ENCODE data around the gene DAND5. TPM values are rescaled to one million over a fixed set of nuclear protein-coding genes. Genes with fewer than 3 reads are reported as not detected.

Gene DAND5
- total and polyA plus RNA-seq, 2 of the 13 experiments (the other 11 are each of a cell fraction or from before 2014, with no cell fraction given), result 0.04 TPM; not detected in 1

DNA sequence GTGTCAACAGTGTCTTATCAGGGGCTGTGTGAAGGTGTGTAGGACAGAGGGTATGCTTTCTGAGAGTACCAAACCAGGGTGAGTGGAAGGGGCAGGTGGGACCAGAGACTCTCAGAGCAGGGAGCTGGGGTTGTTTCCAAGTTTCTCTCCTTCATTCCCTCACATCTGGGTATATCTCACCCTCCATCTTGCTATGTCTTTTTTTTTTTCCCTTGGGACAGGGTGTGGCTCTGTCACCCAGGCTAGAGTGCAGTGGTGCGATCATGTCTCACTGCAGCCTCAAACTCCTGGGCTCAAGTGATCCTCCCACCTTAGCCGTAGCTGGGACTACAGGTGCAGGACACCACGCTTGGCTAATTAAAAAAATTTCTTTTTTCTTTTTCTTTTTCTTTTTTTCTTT, 10.6 kb downstream of the DAND5 start:
- Histone ChIP-seq H4K20me1 (ENCODE audit: insufficient read depth, low read length) (no peaks in the 10 kb centered on the region), H2AFZ (ENCODE audit: low read length) (no peak overlapping the region), H3K79me2 (ENCODE audit: insufficient read depth, low read length) (no peaks in the 10 kb centered on the region), H3K9me3 (ENCODE audit: low read length) (no peaks in the 10 kb centered on the region), H3K36me3 (replicated peaks in 1 of 2; ENCODE audit: control insufficient read depth in 1 of 2, insufficient read depth in 2 of 2, low read length in 2 of 2) (no peaks in the 10 kb centered on the region), H3K4me3 (replicated peaks in 1 of 3; ENCODE audit: insufficient read depth in 1 of 3, low read depth in 2 of 3, low read length in 3 of 3) (no peak overlapping the region), H3K9ac (ENCODE audit: insufficient read depth, low read depth, low read length) (no peak overlapping the region), H3K27me3 (ENCODE audit: control insufficient read depth in 1 of 2, insufficient read depth in 2 of 2, low read length in 2 of 2) (peaks cover 0 to 5% of the 10 kb centered on the region in 2 experiments; a peak in 1 of 5 replicates), H3K4me1 (ENCODE audit: insufficient read depth, low read length) (peaks cover 35% of the 10 kb centered on the region), H3K4me2 (ENCODE audit: low read depth, low read length) (no peak overlapping the region), H3K27ac (ENCODE audit: extremely low read length, insufficient read depth, low read length) (no peak overlapping the region)
- POLR2A ChIA-PET, result interaction anchor here (1.3 kb wide), 1 partner anchor 81 kb away, joined by 3 read pairs; no protein-coding TSS in a partner anchor
- BruUV-seq (replicated peaks), result no TSS peak
- intact Hi-C loops (cut with micrococcal nuclease; ENCODE audit: unreplicated experiment), result no loop called here
- CTCF ChIA-PET (ENCODE audit: low intra/inter-chr PET ratio, low total read pairs), result no interaction called here
- no peak for FAIRE-seq
- no peak for TF ChIP-seq GPN1 (CRISPR knock-in tag; IDR thresholded peaks at IDR 0.05; ENCODE audit: borderline replicate concordance)
- in situ Hi-C loops (cut with HindIII; ENCODE audit: extremely low pct_ligation_motif_present, low pct_unique_long_range_greater_than_20kb), result loop anchor here (5.0 to 10.0 kb wide), 2 partner anchors 112 to 285 kb away; no protein-coding TSS in a partner anchor
- ATAC-seq, result no peak
- DNase-seq (ENCODE audit: low spot score), result no peak
- WGBS (ENCODE audit: low lambda C conversion rate), result 71% methylated on average over 3 of the region's 3 CpGs

GRCh38 chr19:12982648-12983047, 13.3 kb downstream of the DAND5 start:
- no peak for FAIRE-seq
- no peak for ATAC-seq
- ChIA-PET POLR2A (interaction anchor here (2.2 kb wide), 1 partner anchor 78 kb away, joined by 7 read pairs; no protein-coding TSS in a partner anchor), CTCF (ENCODE audit: low intra/inter-chr PET ratio, low total read pairs) (interaction anchor here (2.4 to 3.8 kb wide), 2 partner anchors 79 to 111 kb away, joined by 11 to 29 read pairs; no protein-coding TSS in a partner anchor)
- no peak overlapping the region for H3K9ac ChIP-seq (ENCODE audit: insufficient read depth, low read depth, low read length)
- no peak overlapping the region for H3K27ac ChIP-seq (ENCODE audit: extremely low read length, insufficient read depth, low read length)
- 77% methylated on average over 6 of the region's 6 CpGs for WGBS (ENCODE audit: low lambda C conversion rate)
- no peaks in the 10 kb centered on the region for H4K20me1 ChIP-seq (ENCODE audit: insufficient read depth, low read length)
- peak overlapping the region; percentile 67 for H3K4me2 ChIP-seq (ENCODE audit: low read depth, low read length)
- DNase-seq (ENCODE audit: low spot score), result no peak
- intact Hi-C loops (cut with micrococcal nuclease; ENCODE audit: unreplicated experiment), result no loop called here
- in situ Hi-C loops (cut with HindIII; ENCODE audit: extremely low pct_ligation_motif_present, low pct_unique_long_range_greater_than_20kb), result no loop called here
- peaks cover 0 to 5% of the 10 kb centered on the region in 2 experiments; a peak in 1 of 5 replicates for H3K27me3 ChIP-seq (ENCODE audit: control insufficient read depth in 1 of 2, insufficient read depth in 2 of 2, low read length in 2 of 2)
- no TSS peak for BruUV-seq (replicated peaks)
- no peak overlapping the region for H2AFZ ChIP-seq (ENCODE audit: low read length)
- no peak overlapping the region for H3K4me3 ChIP-seq (replicated peaks in 1 of 3; ENCODE audit: insufficient read depth in 1 of 3, low read depth in 2 of 3, low read length in 3 of 3)
- H3K4me1 ChIP-seq (ENCODE audit: insufficient read depth, low read length), result peaks cover 55% of the 10 kb centered on the region
- H3K79me2 ChIP-seq (ENCODE audit: insufficient read depth, low read length), result no peaks in the 10 kb centered on the region
- no peaks in the 10 kb centered on the region for H3K9me3 ChIP-seq (ENCODE audit: low read length)
- H3K36me3 ChIP-seq (replicated peaks in 1 of 2; ENCODE audit: control insufficient read depth in 1 of 2, insufficient read depth in 2 of 2, low read length in 2 of 2), result no peaks in the 10 kb centered on the region
- no peak for TF ChIP-seq ZNF563 (CRISPR knock-in tag; IDR thresholded peaks at IDR 0.05)
- TF ChIP-seq KDM6A (CRISPR knock-in tag; IDR thresholded peaks at IDR 0.05; ENCODE audit: low read depth), result no peak
- no peak for TF ChIP-seq RFX3 (CRISPR knock-in tag; IDR thresholded peaks at IDR 0.05)
- TF ChIP-seq, protein P1, sequence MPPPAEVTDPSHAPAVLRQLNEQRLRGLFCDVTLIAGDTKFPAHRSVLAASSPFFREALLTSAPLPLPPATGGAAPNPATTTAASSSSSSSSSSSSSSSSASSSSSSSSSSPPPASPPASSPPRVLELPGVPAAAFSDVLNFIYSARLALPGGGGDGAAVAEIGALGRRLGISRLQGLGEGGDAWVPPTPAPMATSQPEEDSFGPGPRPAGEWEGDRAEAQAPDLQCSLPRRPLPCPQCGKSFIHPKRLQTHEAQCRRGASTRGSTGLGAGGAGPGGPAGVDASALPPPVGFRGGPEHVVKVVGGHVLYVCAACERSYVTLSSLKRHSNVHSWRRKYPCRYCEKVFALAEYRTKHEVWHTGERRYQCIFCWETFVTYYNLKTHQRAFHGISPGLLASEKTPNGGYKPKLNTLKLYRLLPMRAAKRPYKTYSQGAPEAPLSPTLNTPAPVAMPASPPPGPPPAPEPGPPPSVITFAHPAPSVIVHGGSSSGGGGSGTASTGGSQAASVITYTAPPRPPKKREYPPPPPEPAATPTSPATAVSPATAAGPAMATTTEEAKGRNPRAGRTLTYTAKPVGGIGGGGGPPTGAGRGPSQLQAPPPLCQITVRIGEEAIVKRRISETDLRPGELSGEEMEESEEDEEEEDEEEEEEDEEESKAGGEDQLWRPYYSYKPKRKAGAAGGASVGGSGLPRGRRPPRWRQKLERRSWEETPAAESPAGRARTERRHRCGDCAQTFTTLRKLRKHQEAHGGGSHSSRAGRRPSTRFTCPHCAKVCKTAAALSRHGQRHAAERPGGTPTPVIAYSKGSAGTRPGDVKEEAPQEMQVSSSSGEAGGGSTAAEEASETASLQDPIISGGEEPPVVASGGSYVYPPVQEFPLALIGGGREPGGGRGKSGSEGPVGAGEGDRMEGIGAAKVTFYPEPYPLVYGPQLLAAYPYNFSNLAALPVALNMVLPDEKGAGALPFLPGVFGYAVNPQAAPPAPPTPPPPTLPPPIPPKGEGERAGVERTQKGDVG (CRISPR knock-in tag; IDR thresholded peaks at IDR 0.05; ENCODE audit: borderline replicate concordance), result no peak
- no peak for TF ChIP-seq REST (IDR thresholded peaks at IDR 0.05; ENCODE audit: borderline replicate concordance in 1 of 2, low read depth in 1 of 2, low read length in 2 of 2)
- TF ChIP-seq ZNF235 (CRISPR knock-in tag; IDR thresholded peaks at IDR 0.05; ENCODE audit: borderline replicate concordance), result no peak
- no peak for TF ChIP-seq ZNF20 (CRISPR knock-in tag; IDR thresholded peaks at IDR 0.05)

Data from HepG2 (cell line).